Epithelial cell of proximal tubule (primary cell): ENCODE results near the gene HAPSTR1. TPM values are rescaled to one million over a fixed set of nuclear protein-coding genes. Genes with fewer than 3 reads are reported as not detected.

Source experiments
- DNase-seq: peaks from one replicate; pipeline ENCODE4 v3.0.0-alpha.2; 2011; ENCODE audit warnings: low read depth
- H3K4me3 ChIP-seq: 2 replicates; pipeline ENCODE4 v1.5.1; 2011; ENCODE audit warnings: low read depth, mild to moderate bottlenecking, low read length
- CTCF ChIP-seq: conservative IDR thresholded peaks from 2 replicates; pipeline ENCODE4 v1.5.1; 2012; ENCODE audit warnings: low read depth, mild to moderate bottlenecking, low read length
- total RNA-seq: library from RNA; depleted of rRNA; stranded (reverse); fragments of >200 nt; gene quantifications from 2 replicates; pipeline ENCODE4 v1.2.3, GENCODE V29; 2015

HAPSTR1 gene
- total RNA-seq, 1 donor from 2014 or later = 39.3 TPM

GRCh38 chr16:9105189-9105588 lies 13.7 kb downstream of the HAPSTR1 start:
- no peak overlapping the region for H3K4me3 ChIP-seq
- TF ChIP-seq CTCF = no peak
- DNase-seq = no peak

- TF ChIP-seq CTCF = no peak
- no peak for DNase-seq
- no peak overlapping the region for H3K4me3 ChIP-seq
These were observed 15.9 kb downstream of the HAPSTR1 start for GRCh38 chr16:9107025-9107970.

- TF ChIP-seq CTCF = no peak
- no peak overlapping the region for H3K4me3 ChIP-seq
- no peak for DNase-seq
These were observed 17.8 kb downstream of the HAPSTR1 start for GRCh38 chr16:9109255-9109654.

GRCh38 chr16:9112166-9112843 lies 20.9 kb downstream of the HAPSTR1 start:
- no peak for TF ChIP-seq CTCF
- H3K4me3 ChIP-seq = no peak overlapping the region
- DNase-seq = peak; percentile 33

- no peak for TF ChIP-seq CTCF
- DNase-seq = no peak
- no peak overlapping the region for H3K4me3 ChIP-seq
These were observed 21.4 kb downstream of the HAPSTR1 start for GRCh38 chr16:9112844-9113186.

- no peak overlapping the region for H3K4me3 ChIP-seq
- DNase-seq = no peak
- TF ChIP-seq CTCF = no peak
These were observed 22.3 kb downstream of the HAPSTR1 start for GRCh38 chr16:9113707-9114106.

- TF ChIP-seq CTCF = no peak
- no peak overlapping the region for H3K4me3 ChIP-seq
- DNase-seq = no peak
These were observed 22.7 kb downstream of the HAPSTR1 start for GRCh38 chr16:9114112-9114511.
